NCI-H1417 (cell line): Measurements from ENCODE around the gene ADGRB3.
A peak's percentile ranks its signal among the peaks of the same experiment; 100 is the strongest.
"Not testable (repeated sequence)": the region's sequence is repeated elsewhere in the genome, so short reads cannot be mapped to it uniquely, and the experiment has no call there.

ENCODE experiments used
- DNase-seq, 3 experiments: peaks; one replicate each; lab custom pipeline; 2025; lab: John Stamatoyannopoulos, UW

Gene ADGRB3

DNA sequence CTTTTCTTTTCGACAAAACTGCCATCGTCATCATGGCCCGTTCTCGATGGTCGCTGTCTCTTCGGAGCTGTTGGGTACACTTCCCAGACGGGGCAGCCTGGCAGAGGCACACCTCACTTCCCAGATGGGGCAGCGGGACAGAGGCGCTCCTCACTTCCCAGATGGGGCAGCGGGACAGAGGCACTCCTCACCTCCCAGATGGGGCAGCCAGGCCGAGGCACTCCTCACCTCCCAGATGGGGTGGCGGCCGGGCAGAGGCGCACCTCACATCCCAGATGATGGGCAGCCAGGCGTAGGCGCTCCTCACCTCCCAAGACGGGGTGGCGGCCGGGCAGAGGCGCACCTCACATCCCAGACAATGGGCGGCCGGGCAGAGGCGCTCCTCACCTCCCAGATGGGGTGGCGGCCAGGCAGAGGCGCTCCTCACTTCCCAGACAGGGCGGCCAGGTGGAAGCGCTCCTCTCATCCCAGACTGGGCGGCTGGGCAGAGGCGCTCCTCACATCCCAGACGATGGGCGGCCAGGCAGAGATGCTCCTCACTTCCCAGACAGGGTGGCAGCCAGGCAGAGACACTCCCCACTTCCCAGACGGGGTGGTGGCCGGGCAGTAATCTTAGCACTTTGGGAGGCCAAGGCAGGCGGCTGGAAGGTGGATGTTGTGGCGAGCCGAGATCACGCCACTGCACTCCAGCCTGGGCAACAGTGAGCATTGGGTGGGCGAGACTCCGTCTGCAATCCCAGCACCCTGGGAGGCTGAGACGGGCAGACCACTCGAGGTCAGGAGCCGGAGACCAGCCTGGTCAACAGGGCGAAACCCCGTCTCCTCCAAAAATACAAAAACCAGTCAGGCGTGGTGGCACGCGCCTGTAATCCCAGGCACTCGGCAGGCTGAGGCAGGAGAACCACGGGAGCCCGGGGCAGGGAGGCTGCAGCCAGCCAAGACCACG, 486.7 kb downstream of the ADGRB3 start:
- DNase-seq, result not testable (repeated sequence)

DNA sequence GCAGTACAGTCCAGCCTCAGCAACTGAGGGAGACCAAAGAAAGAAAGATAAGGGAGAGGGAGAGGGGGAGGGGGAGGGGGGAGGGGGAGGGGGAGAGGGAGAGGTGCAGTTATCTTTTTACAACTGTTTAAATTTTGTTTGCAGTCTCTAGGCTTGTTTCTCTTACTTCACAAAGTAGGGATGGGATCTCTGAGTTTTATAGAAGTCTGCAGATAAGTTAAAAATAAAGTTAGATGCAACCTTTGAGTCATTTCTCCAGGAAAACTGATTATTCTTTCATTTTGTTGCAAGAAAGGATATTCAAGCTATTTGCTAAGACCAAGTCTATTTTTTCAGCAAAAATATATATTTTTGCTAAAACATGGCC, 487.3 kb downstream of the ADGRB3 start:
- no peak for DNase-seq

- no peak for DNase-seq
These were observed 493.3 kb downstream of the ADGRB3 start for GRCh38 chr6:69128411-69128810.

DNA sequence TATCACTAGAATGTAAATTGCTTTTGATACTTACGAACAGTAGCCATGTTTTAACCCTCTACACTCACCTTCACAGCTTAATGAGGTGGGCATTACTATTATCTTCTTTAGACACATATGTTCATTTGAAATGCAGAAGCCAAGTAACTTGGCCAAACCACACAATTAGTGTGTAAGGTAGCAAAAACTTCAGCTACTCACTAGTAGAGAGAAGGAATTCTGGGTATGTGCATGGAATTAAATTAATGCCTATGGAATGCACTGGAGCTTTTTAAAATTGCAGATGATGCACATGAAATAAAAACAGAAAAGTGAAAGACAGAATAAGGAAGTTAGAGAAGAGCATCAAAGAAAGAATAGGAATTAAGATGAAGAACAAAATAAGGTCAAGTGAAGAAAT, 494.0 kb downstream of the ADGRB3 start:
- DNase-seq, result no peak

- no peak for DNase-seq
These were observed 500.8 kb downstream of the ADGRB3 start for GRCh38 chr6:69135927-69136326.

GRCh38 chr6:69138148-69138547, 503.1 kb downstream of the ADGRB3 start:
- DNase-seq, result no peak

GRCh38 chr6:69138893-69139494, 503.9 kb downstream of the ADGRB3 start:
- DNase-seq, result no peak

- DNase-seq, result no peak
These were observed 510.0 kb downstream of the ADGRB3 start for GRCh38 chr6:69145062-69145461.

DNA sequence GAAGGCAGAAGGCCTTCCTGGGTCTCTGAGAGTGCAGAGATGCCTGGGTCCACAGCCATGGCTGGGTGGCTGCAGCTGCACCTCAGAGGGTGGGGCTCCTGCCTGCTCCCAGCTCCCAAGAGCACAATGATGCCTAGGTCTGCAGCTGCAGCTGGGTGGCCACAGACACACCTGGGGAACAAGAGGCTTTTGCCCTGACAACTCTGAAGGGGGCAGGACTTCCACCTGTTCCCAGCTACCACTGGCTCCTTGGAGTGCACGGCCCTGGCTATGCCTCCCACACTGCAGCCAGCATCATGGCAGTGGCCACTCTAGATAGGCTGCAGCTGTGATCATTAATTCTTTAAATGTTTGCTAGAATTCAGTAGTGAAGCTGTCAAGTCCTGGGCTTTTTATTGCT, 511.3 kb downstream of the ADGRB3 start:
- no peak for DNase-seq

DNA sequence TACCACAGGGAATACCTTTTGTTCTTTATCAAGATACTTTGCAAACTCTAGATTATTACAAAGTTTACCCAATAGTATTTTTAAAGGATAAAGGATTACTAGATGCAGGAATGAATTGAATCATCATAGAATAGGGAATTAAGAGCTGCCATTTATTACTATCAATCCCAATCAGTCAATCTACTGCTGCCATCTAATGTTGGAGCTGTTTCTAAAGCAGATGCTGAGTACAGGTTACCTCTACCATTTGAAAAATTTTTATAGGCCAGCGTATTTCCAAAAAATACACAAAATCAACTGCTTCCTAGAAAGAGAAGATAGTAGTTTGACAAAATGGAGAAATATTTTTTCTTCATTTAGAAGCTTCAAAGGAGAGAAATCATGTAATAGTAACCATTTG, 520.4 kb downstream of the ADGRB3 start:
- peak in 1 of 3 experiments; percentile 5 for DNase-seq

- DNase-seq, result no peak
These were observed 527.7 kb downstream of the ADGRB3 start for GRCh38 chr6:69162811-69163210.

GRCh38 chr6:69164564-69165229, 529.6 kb downstream of the ADGRB3 start:
- peak in 1 of 3 experiments; percentile 23 for DNase-seq

- peak in 2 of 3 experiments; percentile 16 to 41 for DNase-seq
These were observed 544.6 kb downstream of the ADGRB3 start for GRCh38 chr6:69179681-69180080.

DNA sequence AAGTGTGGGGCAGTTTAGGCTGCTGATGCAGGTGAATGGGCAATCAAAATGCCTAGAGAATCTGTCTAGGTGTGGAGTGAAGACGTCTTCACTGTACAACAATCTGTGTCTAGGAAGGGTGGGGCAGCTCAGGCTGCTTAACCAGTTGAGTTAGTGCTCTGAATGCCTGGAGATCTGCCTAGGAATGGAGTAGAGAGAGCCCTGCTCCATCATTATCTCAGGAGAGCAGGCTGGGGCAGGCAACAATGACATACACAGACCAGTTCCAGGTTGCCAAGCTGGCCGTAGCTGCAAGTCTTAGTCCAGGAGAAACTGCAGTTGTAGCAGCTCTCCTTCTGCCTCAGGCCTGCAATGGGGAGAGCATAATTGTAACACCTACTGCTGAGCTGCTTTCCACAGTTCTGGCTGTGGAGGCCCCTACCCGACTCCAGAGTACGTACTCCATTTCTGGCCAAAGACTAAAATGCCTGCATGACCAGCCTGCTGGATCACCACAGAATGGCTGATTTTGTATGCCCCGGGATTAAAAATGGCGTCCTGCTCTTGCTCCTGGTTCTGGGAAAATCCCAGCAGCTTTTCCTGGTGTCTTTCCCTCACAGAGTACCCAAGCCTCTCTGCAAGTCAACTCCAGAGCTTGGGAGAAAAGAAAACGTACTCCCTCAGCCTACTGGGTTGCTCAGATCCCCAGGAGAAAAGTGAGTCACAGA, 545.4 kb downstream of the ADGRB3 start:
- no peak for DNase-seq

DNA sequence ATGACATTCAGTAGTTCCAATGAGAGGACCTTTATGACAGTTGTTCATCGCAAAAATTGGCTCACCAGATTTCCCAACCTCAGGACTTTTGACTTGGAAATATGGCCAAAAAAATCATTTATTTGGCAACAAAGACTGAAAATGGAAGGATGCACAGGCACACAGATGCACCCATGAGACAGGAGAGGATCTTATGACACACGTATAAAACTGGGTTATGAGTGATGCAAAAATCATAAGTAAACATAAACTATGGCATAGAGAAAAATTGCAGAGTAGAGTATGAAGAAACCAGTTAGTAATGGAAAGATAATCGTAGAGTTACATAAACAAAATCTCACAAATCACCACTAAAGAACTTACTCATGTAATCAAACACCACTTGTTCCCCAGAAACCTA, 546.9 kb downstream of the ADGRB3 start:
- no peak for DNase-seq

DNA sequence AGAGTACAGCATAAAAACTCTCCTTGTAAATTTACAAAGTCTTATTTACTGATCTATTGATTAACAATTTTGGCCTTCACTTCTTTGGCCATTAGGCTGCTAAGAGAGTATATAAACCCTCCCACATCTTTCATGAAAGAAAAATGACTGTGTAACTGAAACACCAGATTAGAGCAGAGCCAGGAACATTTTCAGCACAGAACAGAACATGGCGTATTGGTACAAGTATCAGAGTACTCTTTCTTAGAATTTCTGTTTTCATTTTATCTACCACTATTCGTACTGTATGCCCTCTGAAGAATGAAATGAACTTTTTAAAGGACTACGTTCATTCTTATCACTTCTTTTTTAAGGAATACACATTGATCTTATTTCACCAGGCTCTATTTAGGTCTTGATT, 550.2 kb downstream of the ADGRB3 start:
- no peak for DNase-seq

DNA sequence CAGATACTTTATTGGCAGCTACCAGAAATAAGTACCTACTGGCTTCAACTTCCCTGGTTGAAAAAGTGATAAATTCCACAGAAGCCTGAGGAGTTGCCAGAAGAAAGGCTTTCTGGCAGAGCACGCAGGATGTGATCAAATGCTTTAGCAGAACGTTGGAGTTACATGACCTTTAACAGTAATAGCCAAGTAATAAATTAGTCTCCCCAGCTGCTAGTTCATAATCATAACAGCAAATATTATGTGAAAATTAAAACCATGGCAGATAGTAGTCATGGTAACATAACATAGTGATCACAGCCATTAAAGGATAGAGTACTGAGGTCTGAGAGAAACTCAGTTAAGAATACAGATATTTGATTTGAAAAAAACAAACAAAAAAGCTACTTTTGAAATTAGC, 567.7 kb downstream of the ADGRB3 start:
- peak in 2 of 3 experiments; percentile 4 to 62 for DNase-seq

DNA sequence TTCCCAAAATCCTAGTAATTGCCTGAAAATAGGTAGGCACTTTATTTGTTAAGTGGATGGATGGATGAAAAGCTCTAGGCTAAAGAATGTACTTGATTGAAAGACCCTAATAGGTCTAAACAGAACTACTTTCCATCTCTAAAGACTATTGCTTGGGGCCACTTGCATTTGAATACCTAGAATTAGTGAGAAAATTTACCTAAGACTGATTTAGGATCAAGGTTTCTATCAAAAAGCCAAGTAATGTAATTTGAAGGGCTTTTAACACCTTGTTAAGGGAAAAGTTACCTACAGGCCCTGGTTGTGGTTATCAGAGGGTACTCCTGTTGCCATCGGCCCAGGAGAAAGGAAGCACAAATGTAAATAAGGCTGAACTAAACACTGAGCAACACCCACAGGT, 581.0 kb downstream of the ADGRB3 start:
- no peak for DNase-seq

DNA sequence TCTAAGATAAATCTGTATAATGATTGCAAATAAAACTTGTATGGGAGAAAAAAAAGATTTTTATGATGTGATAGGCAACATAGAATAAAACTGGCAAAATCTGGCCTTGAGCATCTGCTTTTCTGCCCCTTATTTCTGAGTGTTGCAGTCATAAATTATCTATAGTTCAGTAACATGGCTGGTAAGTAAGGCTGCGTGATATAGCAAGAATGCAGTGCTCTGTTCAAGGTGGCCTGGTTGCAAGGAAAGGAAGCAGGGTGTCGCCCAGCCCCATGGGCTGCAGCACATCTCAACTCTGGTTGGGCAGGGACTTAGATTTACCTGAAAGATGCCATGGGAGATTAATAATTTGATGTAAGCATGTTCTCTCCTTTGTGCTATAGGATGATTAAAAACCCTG, 582.3 kb downstream of the ADGRB3 start:
- DNase-seq, result no peak

DNA sequence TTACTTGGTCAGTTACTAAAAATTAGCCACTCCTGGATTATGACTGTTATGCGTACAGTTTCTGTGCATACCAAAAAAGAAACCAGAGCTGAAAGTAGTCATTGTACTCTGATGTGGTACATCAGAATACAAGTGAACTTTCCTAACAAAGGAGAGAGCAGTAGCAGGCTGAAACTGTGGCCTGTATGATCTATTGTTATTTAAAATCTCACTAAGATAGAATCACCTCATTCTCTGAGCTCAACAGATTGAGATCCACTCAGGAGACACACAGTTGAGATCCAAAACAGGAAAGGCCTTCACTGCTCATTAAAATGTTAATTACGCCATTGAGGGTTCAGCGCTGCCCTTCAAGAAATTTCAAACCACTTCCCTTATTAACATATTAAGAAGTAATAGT, 585.3 kb downstream of the ADGRB3 start:
- no peak for DNase-seq

DNA sequence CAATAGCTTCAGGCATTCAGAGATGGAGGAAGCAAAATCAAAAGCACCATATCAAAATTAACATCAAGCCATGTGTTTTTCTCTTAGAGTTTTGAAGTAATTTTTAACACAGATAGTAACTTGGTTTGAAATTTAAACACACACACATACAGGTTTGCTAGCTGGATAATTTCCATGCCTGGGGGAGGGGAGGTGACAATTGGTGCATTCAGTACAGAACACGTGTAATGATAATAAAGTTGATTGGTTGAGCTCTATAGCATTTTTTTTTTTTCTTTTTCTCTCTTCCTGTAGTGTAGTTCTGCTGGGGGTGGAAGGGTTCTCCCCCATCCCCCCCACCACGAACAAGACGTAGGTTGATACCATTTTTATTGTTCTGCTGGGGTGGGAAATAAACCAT, 596.9 kb downstream of the ADGRB3 start:
- DNase-seq, result no peak

DNA sequence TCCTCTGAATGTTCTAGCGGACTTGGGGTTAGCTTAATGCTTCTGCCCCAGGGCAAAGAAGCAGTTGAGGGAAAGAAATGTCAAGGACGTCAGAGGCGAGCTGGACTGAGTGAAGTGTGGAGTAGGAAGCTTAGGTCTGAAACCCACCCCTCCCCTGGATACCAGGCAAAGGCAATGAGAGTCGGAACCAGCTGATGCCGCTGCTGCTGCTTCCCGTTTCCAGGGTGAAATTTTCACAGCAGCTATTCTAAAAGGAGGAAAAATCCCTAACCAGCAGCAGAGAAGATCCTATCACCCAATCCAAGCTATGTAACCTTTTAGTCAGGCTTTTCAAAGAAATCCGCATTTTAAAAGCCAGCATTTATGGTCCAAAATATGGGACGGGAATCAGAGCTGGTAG, 597.4 kb downstream of the ADGRB3 start:
- DNase-seq, result peak in 2 of 3 experiments; percentile 73 to 85
